IMR-90 (cell line): ENCODE data around the gene SOX3. TPM values are rescaled to one million over a fixed set of nuclear protein-coding genes. Genes with fewer than 3 reads are reported as not detected.

ENCODE experiments used
- ATAC-seq: fragments of 200-7000 bp; cut with Tn5 transposase; 2 replicates; pipeline ENCODE4 v1.9.1; 2020; ENCODE audit warnings: low read depth, mild to moderate bottlenecking, moderate library complexity
- BruUV-seq: library from RNA; stranded (reverse); fragments of 400-500 nt; replicated peaks from 2 replicates; lab custom pipeline; 2021; lab: Mats Ljungman, UMichigan
- CTCF ChIA-PET: fragments of 300-600 bp; formaldehyde crosslinking; extraction: SDS; loops from one replicate; lab custom pipeline; 2021; ENCODE audit warnings: antibody characterized with exemption; lab: Yijun Ruan, JAX
- POLR2A ChIA-PET: fragments of 300-600 bp; sonication (Branson Sonifier 250); formaldehyde crosslinking; loops from one replicate; lab custom pipeline; 2022; ENCODE audit warnings: antibody characterized with exemption; ENCODE audit not compliant: unreplicated experiment; lab: Charles Lee
- DNase-seq: peaks from one replicate; pipeline ENCODE4 v3.0.0; 2013
- H2AFZ ChIP-seq: replicated peaks from 2 replicates; pipeline ENCODE3; 2013; ENCODE audit warnings: low read length, mild to moderate bottlenecking; ENCODE audit not compliant: poor library complexity
- H2AK5ac ChIP-seq: 2 replicates; pipeline ENCODE4 v1.6.1; 2013; ENCODE audit warnings: low read depth, low read length, inconsistent platforms
- H2AK9ac ChIP-seq: replicated peaks from 2 replicates; pipeline ENCODE3; 2013; ENCODE audit warnings: mild to moderate bottlenecking, low read depth, low read length, moderate library complexity; ENCODE audit not compliant: poor library complexity
- H2BK120ac ChIP-seq: 2 replicates; pipeline ENCODE4 v1.6.1; 2013; ENCODE audit warnings: low read depth, low read length, inconsistent platforms
- H2BK15ac ChIP-seq: 3 replicates; pipeline ENCODE4 v1.6.1; 2013; ENCODE audit warnings: low read depth, low read length, inconsistent platforms
- H2BK20ac ChIP-seq: 2 replicates; pipeline ENCODE4 v1.6.1; 2013; ENCODE audit warnings: low read depth, mild to moderate bottlenecking, inconsistent platforms, low read length, moderate library complexity
- H2BK5ac ChIP-seq: 2 replicates; pipeline ENCODE4 v1.6.1; 2013; ENCODE audit warnings: mild to moderate bottlenecking, low read depth, low read length, inconsistent platforms; ENCODE audit not compliant: poor library complexity, severe bottlenecking
- H3K14ac ChIP-seq: replicated peaks from 2 replicates; pipeline ENCODE4 v1.6.1; 2013; ENCODE audit warnings: low read depth, low read length, inconsistent platforms
- H3K18ac ChIP-seq: 2 replicates; pipeline ENCODE4 v1.6.1; 2013; ENCODE audit warnings: low read depth, low read length, control low read depth
- H3K23ac ChIP-seq: 2 replicates; pipeline ENCODE4 v1.6.1; 2013; ENCODE audit warnings: low read depth, low read length, inconsistent platforms
- H3K27ac ChIP-seq: 2 replicates; pipeline ENCODE4 v1.5.1; 2013; ENCODE audit warnings: mild to moderate bottlenecking, control low read depth, low read length; ENCODE audit not compliant: insufficient read depth
- H3K27me3 ChIP-seq: 2 replicates; pipeline ENCODE4 v1.6.1; 2013; ENCODE audit warnings: low read length; ENCODE audit not compliant: control insufficient read depth, insufficient read depth
- H3K36me3 ChIP-seq: 2 replicates; pipeline ENCODE4 v1.6.1; 2013; ENCODE audit warnings: low read length, mixed read lengths; ENCODE audit not compliant: control insufficient read depth, insufficient read depth
- H3K4ac ChIP-seq: 2 replicates; pipeline ENCODE4 v1.6.1; 2013; ENCODE audit warnings: low read depth, low read length, inconsistent platforms
- H3K4me1 ChIP-seq: 2 replicates; pipeline ENCODE4 v1.6.1; 2013; ENCODE audit warnings: low read length, mixed read lengths; ENCODE audit not compliant: control insufficient read depth, insufficient read depth
- H3K4me2 ChIP-seq: 2 replicates; pipeline ENCODE4 v1.6.1; 2013; ENCODE audit warnings: low read depth, mild to moderate bottlenecking, control low read depth, low read length, moderate library complexity
- H3K4me3 ChIP-seq: 2 replicates; pipeline ENCODE4 v1.5.1; 2013; ENCODE audit warnings: low read depth, mild to moderate bottlenecking, control low read depth, low read length, moderate library complexity; ENCODE audit not compliant: insufficient read depth
- H3K56ac ChIP-seq: 2 replicates; pipeline ENCODE4 v1.6.1; 2013; ENCODE audit warnings: low read length, inconsistent platforms; ENCODE audit not compliant: insufficient read depth; ENCODE audit errors: extremely low read depth
- H3K79me1 ChIP-seq, 2 experiments: 2 replicates each; pipeline ENCODE4 v1.6.1; 2013; ENCODE audit warnings: low read length in 2 of 2, inconsistent platforms in 1 of 2, low read depth in 1 of 2
- H3K9ac ChIP-seq: 2 replicates; pipeline ENCODE4 v1.6.1; 2013; ENCODE audit warnings: low read depth, low read length, control low read depth
- H3K9me1 ChIP-seq: 2 replicates; pipeline ENCODE4 v1.6.1; 2013; ENCODE audit warnings: low read length, inconsistent platforms; ENCODE audit not compliant: insufficient read depth
- H3K9me3 ChIP-seq: 2 replicates; pipeline ENCODE4 v1.6.1; 2013; ENCODE audit warnings: low read length; ENCODE audit not compliant: control insufficient read depth, insufficient read depth
- H4K20me1 ChIP-seq: 2 replicates; pipeline ENCODE4 v1.6.1; 2013; ENCODE audit warnings: low read length, inconsistent platforms; ENCODE audit not compliant: insufficient read depth
- H4K5ac ChIP-seq: 2 replicates; pipeline ENCODE4 v1.6.1; 2013; ENCODE audit warnings: mild to moderate bottlenecking, low read depth, low read length, control low read depth
- H4K8ac ChIP-seq, 2 experiments: 2 replicates each; pipeline ENCODE4 v1.6.1; 2013; ENCODE audit warnings: low read depth in 2 of 2, low read length in 2 of 2, control low read depth in 1 of 2, inconsistent platforms in 1 of 2
- H4K91ac ChIP-seq: 2 replicates; pipeline ENCODE4 v1.6.1; 2013; ENCODE audit warnings: low read depth, low read length, inconsistent platforms; ENCODE audit not compliant: insufficient read depth
- BHLHE40 ChIP-seq: fragments of 150-350 bp; IDR thresholded peaks from 2 replicates; pipeline ENCODE4 v1.6.1; 2016; ENCODE audit warnings: mild to moderate bottlenecking, low read depth, low read length
- CEBPB ChIP-seq: IDR thresholded peaks from 2 replicates; pipeline ENCODE4 v1.6.1; 2012; ENCODE audit warnings: low read depth, low read length, improper control_type of control experiment
- CHD1 ChIP-seq: IDR thresholded peaks from 2 replicates; pipeline ENCODE4 v1.6.1; 2012; ENCODE audit warnings: low read depth, low read length, improper control_type of control experiment
- FOS ChIP-seq: fragments of 150-350 bp; IDR thresholded peaks from 2 replicates; pipeline ENCODE4 v1.6.1; 2016; ENCODE audit warnings: low read depth, low read length
- MAFK ChIP-seq: IDR thresholded peaks from 2 replicates; pipeline ENCODE4 v1.6.1; 2012; ENCODE audit warnings: low read depth, low read length, improper control_type of control experiment
- MAZ ChIP-seq: IDR thresholded peaks from 2 replicates; pipeline ENCODE4 v1.6.1; 2012; ENCODE audit warnings: low read depth, mild to moderate bottlenecking, low read length, improper control_type of control experiment, moderate library complexity, borderline replicate concordance
- MXI1 ChIP-seq: IDR thresholded peaks from 2 replicates; pipeline ENCODE4 v1.6.1; 2012; ENCODE audit warnings: low read depth, mild to moderate bottlenecking, low read length, moderate library complexity, borderline replicate concordance
- POLR2A ChIP-seq: IDR thresholded peaks from 2 replicates; pipeline ENCODE4 v1.6.1; 2012; ENCODE audit warnings: mild to moderate bottlenecking, low read depth, low read length
- RAD21 ChIP-seq: IDR thresholded peaks from 2 replicates; pipeline ENCODE4 v1.6.1; 2012; ENCODE audit warnings: low read length, improper control_type of control experiment
- RCOR1 ChIP-seq: IDR thresholded peaks from 2 replicates; pipeline ENCODE4 v1.6.1; 2012; ENCODE audit warnings: mild to moderate bottlenecking, low read length, improper control_type of control experiment; ENCODE audit not compliant: insufficient replicate concordance
- RFX5 ChIP-seq: IDR thresholded peaks from 2 replicates; pipeline ENCODE4 v1.8.0; 2012; ENCODE audit warnings: low read depth, mild to moderate bottlenecking, low read length, moderate library complexity
- SMC3 ChIP-seq: fragments of 150-350 bp; IDR thresholded peaks from 2 replicates; pipeline ENCODE4 v1.6.1; 2016; ENCODE audit warnings: low read depth, mild to moderate bottlenecking, antibody characterized with exemption, low read length, moderate library complexity
- USF2 ChIP-seq: fragments of 150-350 bp; IDR thresholded peaks from 2 replicates; pipeline ENCODE4 v1.6.1; 2017; ENCODE audit warnings: mild to moderate bottlenecking, antibody characterized with exemption, low read length, low read depth
- WGBS, 2 experiments: methylation state at CpG; one replicate each; pipeline versions ENCODE4 v1.1.5 to v1.1.7; 2013; ENCODE audit warnings: missing lambda C conversion rate in 2 of 2; ENCODE audit not compliant: insufficient read length in 1 of 2; ENCODE audit errors: extremely low coverage in 2 of 2; 5-methylcytosine and 5-hydroxymethylcytosine counted together
- dilution Hi-C: fragments of 300-500 bp; cut with HindIII; formaldehyde crosslinking; loops from one replicate; pipeline ENCODE4 v1.14.3; 2018; ENCODE audit warnings: low sequenced_read_pairs; ENCODE audit not compliant: unreplicated experiment
- in situ Hi-C: fragments of 300-500 bp; cut with MboI; formaldehyde crosslinking; loops from 3 replicates; pipeline ENCODE4 v1.14.3; 2019; ENCODE audit warnings: low sequenced_read_pairs, inconsistent platforms, mixed read lengths
- intact Hi-C: fragments of 100-400 bp; cut with micrococcal nuclease; formaldehyde crosslinking; loops from 2 replicates; pipeline ENCODE4 v1.10.0; 2022
- polyA plus RNA-seq, 3 experiments: library from polyadenylated mRNA; depleted of rRNA; stranded (reverse); fragments of >200 nt; gene quantifications; 2 replicates each; pipeline ENCODE4 v1.2.3, GENCODE V29; 2012; ENCODE audit warnings: low replicate concordance in 1 of 3
- total RNA-seq: library from RNA; depleted of rRNA; stranded (reverse); fragments of >200 nt; gene quantifications from 2 replicates; pipeline ENCODE4 v1.2.3, GENCODE V29; 2012
- TF ChIP-seq, protein P1 (sequence below): fragments of 150-350 bp; IDR thresholded peaks from 2 replicates; pipeline ENCODE4 v1.6.1; 2016; ENCODE audit warnings: low read depth, mild to moderate bottlenecking, low read length, moderate library complexity, borderline replicate concordance

Gene SOX3
- total and polyA plus RNA-seq, 2 of the 4 experiments (the other 2 are of a cell fraction): 0.03 TPM; not detected in 1

DNA sequence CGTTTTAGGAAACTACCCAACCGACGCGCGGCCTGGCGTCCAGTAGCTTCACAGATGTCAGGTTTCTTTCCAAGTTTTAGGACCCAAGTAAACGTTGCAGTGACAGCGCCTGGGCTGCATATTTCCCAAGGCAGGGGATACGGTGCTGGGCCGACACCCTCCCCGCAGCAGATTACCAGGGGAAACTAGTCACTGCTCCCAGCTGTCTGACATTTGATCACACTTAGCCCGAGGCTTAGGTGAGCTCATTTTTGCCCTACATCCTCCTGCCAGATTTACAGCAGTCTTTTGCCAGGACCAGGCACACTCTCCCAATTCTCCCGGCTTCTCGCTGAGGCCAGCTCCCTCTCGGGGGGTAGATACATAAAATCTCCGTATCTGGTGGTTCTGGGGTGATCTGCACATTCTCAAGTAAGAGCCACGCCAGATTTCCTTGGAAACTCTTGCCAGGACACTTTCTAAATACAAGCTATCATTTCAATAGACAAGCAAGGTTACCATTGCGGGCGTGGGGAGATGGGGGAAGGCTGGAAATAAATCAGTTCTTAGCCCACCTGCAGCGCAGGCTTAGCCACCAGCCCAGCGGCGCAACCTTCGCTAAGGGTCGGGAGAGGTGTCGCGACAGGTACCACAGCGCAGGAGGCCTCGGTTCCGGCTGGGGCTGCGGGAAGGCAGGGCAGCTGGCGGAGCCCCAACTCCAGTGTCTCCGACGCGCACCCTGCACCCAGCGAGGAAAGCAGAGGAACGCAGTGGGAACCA, 2.5 kb upstream of the SOX3 start:
- no peak overlapping the region for H4K91ac ChIP-seq
- H3K27ac ChIP-seq: no peak overlapping the region
- H3K4me2 ChIP-seq: no peak overlapping the region
- H4K8ac ChIP-seq: no peak overlapping the region
- no peaks in the 10 kb centered on the region for H3K9me1 ChIP-seq
- H3K4me1 ChIP-seq: no peaks in the 10 kb centered on the region
- TF ChIP-seq USF2 (no peak), CHD1 (no peak), CEBPB (no peak), RCOR1 (no peak), FOS (no peak), POLR2A (no peak), MXI1 (no peak), RAD21 (no peak), SMC3 (no peak), BHLHE40 (no peak), MAZ (no peak), RFX5 (no peak), MAFK (no peak)
- TF ChIP-seq, protein P1, sequence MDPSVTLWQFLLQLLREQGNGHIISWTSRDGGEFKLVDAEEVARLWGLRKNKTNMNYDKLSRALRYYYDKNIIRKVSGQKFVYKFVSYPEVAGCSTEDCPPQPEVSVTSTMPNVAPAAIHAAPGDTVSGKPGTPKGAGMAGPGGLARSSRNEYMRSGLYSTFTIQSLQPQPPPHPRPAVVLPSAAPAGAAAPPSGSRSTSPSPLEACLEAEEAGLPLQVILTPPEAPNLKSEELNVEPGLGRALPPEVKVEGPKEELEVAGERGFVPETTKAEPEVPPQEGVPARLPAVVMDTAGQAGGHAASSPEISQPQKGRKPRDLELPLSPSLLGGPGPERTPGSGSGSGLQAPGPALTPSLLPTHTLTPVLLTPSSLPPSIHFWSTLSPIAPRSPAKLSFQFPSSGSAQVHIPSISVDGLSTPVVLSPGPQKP: no peak
- H2BK20ac ChIP-seq: no peak overlapping the region
- no peak overlapping the region for H3K23ac ChIP-seq
- no peaks in the 10 kb centered on the region for H3K79me1 ChIP-seq
- H2BK120ac ChIP-seq: no peak overlapping the region
- H3K14ac ChIP-seq: no peak overlapping the region
- H2BK15ac ChIP-seq: no peak overlapping the region
- H2AK9ac ChIP-seq: no peak overlapping the region
- H2AK5ac ChIP-seq: no peak overlapping the region
- peaks cover 76% of the 10 kb centered on the region for H3K27me3 ChIP-seq
- no peak overlapping the region for H3K4ac ChIP-seq
- ChIA-PET POLR2A (no interaction called here), CTCF (interaction anchor here (0.7 kb wide), 1 partner anchor 64 kb away, joined by 4 read pairs; no protein-coding TSS in a partner anchor)
- 47% methylated on average over 6 of the region's 36 CpGs; no CpG with 5 or more reads in 1 of the 2 experiments for WGBS, 2 experiments
- intact Hi-C loops (loop anchor here (10.0 kb wide), 1 partner anchor 453 kb away; no protein-coding TSS in a partner anchor), in situ Hi-C loops (no loop called here), dilution Hi-C loops (no loop called here)
- H4K20me1 ChIP-seq: no peaks in the 10 kb centered on the region
- H3K4me3 ChIP-seq: no peak overlapping the region
- no peak overlapping the region for H2BK5ac ChIP-seq
- H3K9me3 ChIP-seq: peaks cover 15% of the 10 kb centered on the region; the same call in 1 of the 2 replicates
- ATAC-seq (no peak), DNase-seq (no peak)
- H3K18ac ChIP-seq: no peak overlapping the region
- no peak overlapping the region for H3K56ac ChIP-seq
- H2AFZ ChIP-seq: no peak overlapping the region
- no peaks in the 10 kb centered on the region for H3K36me3 ChIP-seq
- no TSS peak for BruUV-seq
- no peak overlapping the region for H3K9ac ChIP-seq
- no peak overlapping the region for H4K5ac ChIP-seq
